ENCODE data around the gene CXCL14.

DNA sequence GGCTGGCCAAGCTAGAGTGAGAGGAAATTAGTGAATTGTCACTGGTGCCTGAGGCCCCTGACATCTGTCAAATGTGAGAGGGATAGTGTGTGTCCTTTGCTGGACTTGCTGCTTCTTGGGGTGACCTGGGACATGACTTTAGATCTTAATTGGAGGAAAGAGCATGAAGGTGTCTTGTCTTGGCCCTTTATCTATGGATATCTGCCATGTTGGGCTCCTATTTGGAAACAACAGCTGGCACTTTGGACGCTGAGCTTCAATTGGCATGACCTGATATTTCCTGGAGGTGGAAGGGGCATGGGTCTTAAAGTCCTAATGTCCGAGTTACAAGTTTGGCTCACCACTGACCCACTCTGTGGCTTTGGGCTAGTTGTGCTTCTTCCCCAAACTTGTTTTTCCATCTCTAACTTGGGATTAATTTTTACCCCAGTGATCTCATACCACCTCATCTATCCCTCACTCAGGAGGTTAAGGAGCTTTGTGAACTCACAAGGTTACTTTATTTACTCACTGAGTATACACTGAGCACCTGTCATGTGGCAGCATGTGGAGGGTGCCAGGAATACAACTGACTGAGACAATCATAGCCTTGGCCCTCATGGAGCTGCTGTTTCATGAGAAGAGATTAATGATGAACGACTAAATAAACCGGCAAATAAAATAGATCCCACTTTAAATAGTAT lies 30.1 kb upstream of the CXCL14 start:
- TF ChIP-seq, protein P1, sequence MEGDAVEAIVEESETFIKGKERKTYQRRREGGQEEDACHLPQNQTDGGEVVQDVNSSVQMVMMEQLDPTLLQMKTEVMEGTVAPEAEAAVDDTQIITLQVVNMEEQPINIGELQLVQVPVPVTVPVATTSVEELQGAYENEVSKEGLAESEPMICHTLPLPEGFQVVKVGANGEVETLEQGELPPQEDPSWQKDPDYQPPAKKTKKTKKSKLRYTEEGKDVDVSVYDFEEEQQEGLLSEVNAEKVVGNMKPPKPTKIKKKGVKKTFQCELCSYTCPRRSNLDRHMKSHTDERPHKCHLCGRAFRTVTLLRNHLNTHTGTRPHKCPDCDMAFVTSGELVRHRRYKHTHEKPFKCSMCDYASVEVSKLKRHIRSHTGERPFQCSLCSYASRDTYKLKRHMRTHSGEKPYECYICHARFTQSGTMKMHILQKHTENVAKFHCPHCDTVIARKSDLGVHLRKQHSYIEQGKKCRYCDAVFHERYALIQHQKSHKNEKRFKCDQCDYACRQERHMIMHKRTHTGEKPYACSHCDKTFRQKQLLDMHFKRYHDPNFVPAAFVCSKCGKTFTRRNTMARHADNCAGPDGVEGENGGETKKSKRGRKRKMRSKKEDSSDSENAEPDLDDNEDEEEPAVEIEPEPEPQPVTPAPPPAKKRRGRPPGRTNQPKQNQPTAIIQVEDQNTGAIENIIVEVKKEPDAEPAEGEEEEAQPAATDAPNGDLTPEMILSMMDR (IDR thresholded peaks at IDR 0.05) = no peak
- no peak for TF ChIP-seq POLR2A (IDR thresholded peaks at IDR 0.05)

All from adrenal gland (tissue), 5 donors.